HG03045 (cell line): ENCODE results near the gene DOCK10.
A peak's percentile ranks its signal among the peaks of the same experiment; 100 is the strongest.

ENCODE experiments used
- ATAC-seq: cut with Tn5 transposase; IDR thresholded peaks from one replicate; pipeline ENCODE4 v1.9.1; 2021; ENCODE audit warnings: mild to moderate bottlenecking, moderate library complexity; ENCODE audit not compliant: unreplicated experiment

DOCK10 gene

GRCh38 chr2:224982910-224983711 lies 59.2 kb downstream of the DOCK10 start:
- no peak for ATAC-seq

DNA sequence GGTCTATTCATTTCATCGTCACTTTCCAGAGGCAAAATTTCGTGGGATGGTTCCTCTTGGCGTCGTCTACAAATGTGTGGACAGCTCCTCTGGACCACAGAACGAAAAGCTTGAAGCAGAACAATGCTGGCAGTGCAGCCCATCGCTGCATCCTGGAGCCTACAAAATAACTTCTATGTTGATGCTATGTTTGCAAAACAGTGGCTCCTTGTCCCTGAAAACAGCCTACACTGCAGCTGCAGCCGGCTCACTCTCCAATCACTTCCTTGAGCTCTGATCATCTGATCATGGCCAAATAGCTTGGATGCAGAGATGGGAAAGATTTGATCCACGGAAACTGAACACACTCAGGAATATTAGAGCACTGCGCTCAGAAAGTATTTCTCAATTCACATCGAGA lies 60.0 kb downstream of the DOCK10 start:
- no peak for ATAC-seq

GRCh38 chr2:224976629-224977525 lies 65.4 kb downstream of the DOCK10 start:
- no peak for ATAC-seq

DNA sequence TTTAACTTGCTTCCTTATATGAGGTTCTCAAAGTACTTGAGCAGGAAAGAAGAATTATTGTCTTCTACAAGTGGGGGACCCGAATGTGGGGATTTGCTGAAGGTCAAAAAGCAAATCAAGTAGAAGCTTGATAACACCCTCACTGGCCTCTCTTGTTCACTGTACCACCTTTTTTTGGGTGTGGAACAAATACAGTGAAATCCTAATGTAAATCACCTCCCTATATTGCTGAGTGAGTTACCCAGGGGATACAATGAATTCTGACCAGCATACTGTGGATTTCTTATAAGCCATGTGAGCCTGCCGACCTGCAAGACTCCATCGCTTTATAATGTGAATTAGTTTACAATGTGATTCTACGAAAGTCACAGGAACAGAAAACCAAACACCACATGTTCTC lies 66.5 kb downstream of the DOCK10 start:
- ATAC-seq, result no peak

- ATAC-seq, result peak; percentile 41
Observed at GRCh38 chr2:224973112-224974016, 68.9 kb downstream of the DOCK10 start.

DNA sequence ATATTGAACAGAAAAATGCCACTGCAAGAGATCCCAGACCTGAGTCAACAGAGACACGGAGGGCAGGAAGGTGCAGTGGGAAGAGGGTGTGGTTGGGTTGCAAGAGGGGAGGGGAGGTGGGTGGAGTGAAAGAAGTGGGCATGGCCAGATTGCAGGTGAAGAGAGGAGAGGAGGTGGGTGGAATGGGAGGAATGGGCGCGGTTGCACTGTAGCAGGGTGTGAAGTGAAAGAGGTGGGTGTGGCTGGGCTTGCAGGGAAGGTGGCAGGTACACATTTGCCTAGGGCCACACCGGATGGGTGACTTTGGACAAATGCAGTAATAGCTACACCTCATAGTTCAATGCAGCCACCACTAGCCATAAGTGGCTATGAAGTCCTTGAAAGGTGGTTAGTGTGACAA lies 71.1 kb downstream of the DOCK10 start:
- peak; percentile 53 for ATAC-seq

DNA sequence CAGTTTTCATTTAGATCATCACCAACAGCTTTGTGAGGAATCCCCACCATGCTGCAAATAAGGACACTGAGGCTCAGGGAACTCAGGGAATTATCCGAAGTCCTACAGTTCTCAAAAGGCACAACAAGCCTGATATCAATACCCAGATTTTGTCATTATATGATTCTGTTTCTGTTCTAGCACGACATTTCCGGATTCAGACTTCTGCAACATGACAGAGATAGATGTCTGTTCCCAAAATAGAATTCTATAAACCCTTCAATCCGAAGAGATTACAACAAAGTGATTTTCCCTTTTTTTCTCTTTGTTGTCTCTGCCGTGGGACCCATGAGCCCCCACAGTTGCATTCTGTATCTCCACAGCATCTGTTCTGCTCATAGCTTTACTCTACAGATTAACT lies 72.0 kb downstream of the DOCK10 start:
- ATAC-seq, result no peak

DNA sequence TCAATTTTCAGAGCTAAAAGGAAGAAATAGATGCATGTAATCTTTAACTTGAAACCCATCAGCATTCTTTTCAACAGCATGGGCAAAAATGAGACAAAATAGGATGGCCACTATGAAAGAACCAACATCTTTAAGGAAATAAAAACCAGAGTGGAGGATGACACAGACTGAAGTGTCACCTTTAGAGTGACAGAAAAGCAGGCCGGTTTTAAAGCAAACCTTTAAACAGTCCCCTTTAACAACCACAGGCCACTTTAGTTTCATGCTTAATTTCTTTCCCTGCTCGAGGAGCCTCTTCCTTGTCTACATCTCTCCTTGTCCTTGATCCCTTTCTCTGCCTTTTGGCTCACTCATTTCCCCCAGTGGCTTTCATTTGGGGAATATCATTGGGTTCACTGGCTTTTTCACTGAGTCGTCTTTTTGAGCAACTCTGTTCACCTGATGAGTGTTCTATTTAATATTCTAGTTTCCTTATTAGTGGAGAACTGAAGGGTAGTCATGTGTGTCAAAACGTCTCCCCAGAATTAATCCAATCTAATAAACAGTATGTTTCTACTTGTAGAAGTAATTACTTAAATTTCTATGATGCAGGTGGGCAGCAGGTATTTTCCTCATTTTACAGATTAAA lies 72.5 kb downstream of the DOCK10 start:
- ATAC-seq, result no peak

DNA sequence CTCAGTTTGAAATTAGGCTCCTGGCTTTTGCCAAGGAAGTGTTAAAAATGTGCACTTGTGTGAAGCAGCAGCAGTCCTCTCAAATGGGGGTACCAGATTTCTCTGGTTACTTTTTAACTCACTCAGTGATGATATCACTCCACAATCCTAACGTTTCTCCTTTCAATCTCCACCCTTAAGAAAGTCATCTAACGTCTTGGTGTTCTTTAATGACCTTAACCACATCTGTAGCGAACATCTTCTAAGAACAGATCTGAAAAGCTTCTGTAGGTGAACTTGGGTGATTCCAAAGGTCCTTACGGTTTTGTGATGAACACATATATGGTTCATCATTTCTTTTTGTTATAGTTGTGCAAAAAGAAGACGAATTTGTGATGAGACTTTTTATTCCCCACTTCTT lies 73.2 kb downstream of the DOCK10 start:
- no peak for ATAC-seq

GRCh38 chr2:224968051-224968450 lies 74.2 kb downstream of the DOCK10 start:
- no peak for ATAC-seq

DNA sequence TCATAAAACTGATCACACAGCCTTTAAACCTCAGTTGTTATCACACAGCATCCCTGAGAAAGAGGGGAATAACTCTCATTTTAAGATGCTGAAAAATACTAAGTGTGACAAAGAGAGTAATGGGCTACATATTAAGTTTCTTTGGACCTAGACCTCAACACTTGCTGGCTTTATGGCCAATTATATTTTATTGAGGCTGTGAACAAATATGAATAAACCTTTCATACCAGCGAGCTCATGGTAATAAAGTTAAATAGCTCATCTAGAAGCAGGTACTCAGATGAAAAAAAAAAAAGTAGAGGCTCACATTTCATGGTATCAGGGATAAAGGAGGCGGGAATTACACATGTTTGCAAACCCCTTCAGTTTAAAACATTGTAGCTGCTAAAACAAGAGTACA lies 75.7 kb downstream of the DOCK10 start:
- no peak for ATAC-seq

DNA sequence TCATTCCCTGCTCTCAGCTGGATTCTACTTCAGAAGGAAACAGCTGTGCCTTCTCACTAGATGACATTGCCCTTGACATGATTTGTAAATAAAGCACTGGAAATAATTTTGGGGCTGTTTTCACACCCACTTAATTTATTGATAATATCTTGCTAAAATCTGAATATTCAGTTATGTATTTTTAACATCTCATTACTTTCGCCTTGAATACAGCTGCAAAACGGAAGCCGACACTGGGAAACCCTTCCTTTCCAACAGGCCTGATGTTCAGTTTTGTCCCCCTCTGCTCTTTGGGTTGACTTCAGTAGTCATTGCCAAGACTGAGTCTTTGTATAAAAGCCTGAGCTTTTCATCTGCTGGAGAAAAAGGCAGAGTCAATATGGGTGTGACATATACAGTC lies 82.7 kb downstream of the DOCK10 start:
- ATAC-seq, result no peak

- ATAC-seq, result no peak
Observed at GRCh38 chr2:224958873-224959272, 83.4 kb downstream of the DOCK10 start.

- no peak for ATAC-seq
Observed at GRCh38 chr2:224958462-224958857, 83.8 kb downstream of the DOCK10 start.

DNA sequence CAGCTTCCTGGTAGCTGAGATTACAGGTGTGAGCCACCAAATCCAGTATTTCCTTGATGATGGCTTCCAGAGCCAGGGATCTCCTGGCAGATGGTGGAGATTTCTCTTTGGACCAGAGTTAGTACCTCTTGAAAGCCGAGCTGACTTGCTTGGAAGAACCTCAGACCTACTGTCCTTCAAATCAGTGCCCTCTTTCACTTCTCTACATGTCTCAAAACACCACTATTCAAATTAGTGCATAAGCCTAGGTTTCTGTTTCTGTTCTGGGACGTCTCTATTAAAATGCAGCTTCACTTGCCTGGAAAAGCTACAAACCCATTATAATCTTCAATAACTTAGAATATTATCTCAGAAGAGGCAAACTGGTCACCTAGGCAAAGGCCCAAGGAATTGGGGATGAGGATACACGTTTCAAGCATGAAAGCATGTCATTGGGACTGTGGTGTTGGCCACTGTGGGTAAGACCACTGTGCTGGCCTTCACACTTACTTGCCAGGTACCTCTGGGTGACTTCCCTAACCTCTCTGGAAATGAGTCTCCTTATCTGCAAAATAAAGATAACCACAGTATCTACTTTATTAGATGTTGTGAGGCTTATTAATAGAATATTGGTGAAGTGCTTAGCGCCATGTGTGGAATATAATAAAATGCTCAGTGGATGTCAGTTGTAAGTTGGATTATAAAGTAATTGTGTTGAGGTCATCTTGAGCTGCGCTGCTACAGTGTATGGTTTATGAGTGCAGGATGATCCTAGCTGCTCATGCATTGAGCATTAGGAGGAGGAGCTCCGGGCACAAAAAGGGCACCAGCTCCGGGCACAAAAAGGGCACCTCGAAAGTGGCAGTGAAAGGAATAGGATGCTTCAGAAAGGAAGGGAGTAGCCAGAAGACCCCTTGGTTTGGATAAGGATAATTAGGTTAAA lies 84.5 kb downstream of the DOCK10 start:
- ATAC-seq, result peak; percentile 94

DNA sequence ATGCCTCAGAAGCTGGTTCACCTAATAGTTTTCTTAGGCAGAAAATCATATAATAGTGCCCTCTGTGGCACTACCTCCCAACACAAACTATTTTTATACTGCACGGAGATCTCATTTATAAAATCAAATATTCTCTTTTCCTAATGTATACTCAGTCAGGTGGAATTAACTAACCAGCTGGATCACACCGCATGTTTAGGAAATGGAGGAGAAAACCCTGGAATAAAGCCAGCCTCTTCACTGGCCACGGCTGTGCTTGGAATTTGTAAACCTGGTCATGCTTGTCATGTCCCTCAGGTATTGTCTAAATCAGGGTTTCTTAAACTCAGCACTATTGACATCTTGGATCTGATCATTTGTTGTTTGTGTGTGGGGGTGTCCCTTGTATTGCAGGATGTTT lies 85.6 kb downstream of the DOCK10 start:
- no peak for ATAC-seq

DNA sequence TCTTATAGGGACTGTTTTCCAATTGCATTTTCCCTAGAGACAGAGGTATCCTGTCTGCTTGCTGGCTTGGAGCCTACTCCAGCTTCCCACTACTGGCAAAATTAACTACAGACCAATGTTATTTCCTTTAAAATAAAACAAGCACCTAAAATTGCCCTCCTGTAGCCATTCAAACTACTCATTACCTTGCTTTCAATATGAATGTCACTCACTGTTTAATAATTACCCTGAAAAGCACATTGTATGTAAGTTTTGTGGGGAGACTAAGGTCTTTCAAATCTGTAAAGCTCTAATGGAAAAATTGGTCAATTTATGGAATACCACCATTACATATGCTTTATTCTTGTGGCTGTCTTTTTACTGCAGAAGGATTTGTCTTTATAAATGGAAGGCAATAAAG lies 87.3 kb downstream of the DOCK10 start:
- no peak for ATAC-seq

GRCh38 chr2:224952936-224953657 lies 89.2 kb downstream of the DOCK10 start:
- peak; percentile 49 for ATAC-seq
